Lower lobe of right lung (tissue), 2 donors: ENCODE results near the gene TMEM200B. TPM values are rescaled to one million over a fixed set of nuclear protein-coding genes. Genes with fewer than 3 reads are reported as not detected.
A peak's percentile ranks its signal among the peaks of the same experiment; 100 is the strongest.

Experiments used
- ATAC-seq, 2 donors: fragments of 200-7000 bp; cut with Tn5 transposase; one replicate each; pipeline ENCODE4 v1.9.1; 2020 to 2022; ENCODE audit warnings: mild to moderate bottlenecking in 2 of 2, moderate library complexity in 2 of 2
- DNase-seq: peaks from one replicate; pipeline ENCODE4 v3.0.0-alpha.2; 2020
- H3K27ac ChIP-seq: fragments of 200-600 bp; one replicate; pipeline ENCODE4 v1.8.0; 2022
- H3K27me3 ChIP-seq: fragments of 200-600 bp; one replicate; pipeline ENCODE4 v1.8.0; 2022; ENCODE audit warnings: low read depth
- H3K36me3 ChIP-seq: fragments of 200-600 bp; one replicate; pipeline ENCODE4 v1.8.0; 2022; ENCODE audit warnings: mild to moderate bottlenecking
- H3K4me1 ChIP-seq: fragments of 200-600 bp; one replicate; pipeline ENCODE4 v1.8.0; 2022
- H3K4me3 ChIP-seq: fragments of 200-600 bp; one replicate; pipeline ENCODE4 v1.8.0; 2022; ENCODE audit warnings: mild to moderate bottlenecking
- H3K9me3 ChIP-seq: fragments of 200-600 bp; one replicate; pipeline ENCODE4 v1.8.0; 2022
- CTCF ChIP-seq: fragments of 200-600 bp; IDR thresholded peaks from one replicate; pipeline ENCODE4 v1.8.0; 2022; ENCODE audit warnings: antibody characterized with exemption, mild to moderate bottlenecking
- intact Hi-C: fragments of 100-400 bp; cut with DNase I; formaldehyde crosslinking; loops from one replicate; pipeline ENCODE4 v1.11.0; 2022
- total RNA-seq: library from RNA; stranded (reverse); fragmentation: NEBNext Ultra II Directional; extraction: Animal tissue kit (Norgen Biotek cat#: 25700); gene quantifications from one replicate; pipeline ENCODE4 v1.2.1, GENCODE V29; 2021
- donor health status: DM: no; HTN: yes; CAD: no; lungs with severe emphysema.

TMEM200B gene
- total RNA-seq, 1 donor from 2014 or later = 4.3 TPM

- Histone ChIP-seq H3K27me3 (peaks cover 48% of the 10 kb centered on the region), H3K4me3 (peak overlapping the region; percentile 70), H3K36me3 (peaks cover 16% of the 10 kb centered on the region), H3K9me3 (no peaks in the 10 kb centered on the region), H3K4me1 (peaks cover 27% of the 10 kb centered on the region), H3K27ac (peak overlapping the region; percentile 91)
- intact Hi-C loops = no loop called here
- ATAC-seq = peak in 1 of 2 donors; percentile 2
- TF ChIP-seq CTCF = no peak
- peak; percentile 54 for DNase-seq
These were observed 1.6 kb downstream of the TMEM200B start for GRCh38 chr1:29121936-29122681.

DNA sequence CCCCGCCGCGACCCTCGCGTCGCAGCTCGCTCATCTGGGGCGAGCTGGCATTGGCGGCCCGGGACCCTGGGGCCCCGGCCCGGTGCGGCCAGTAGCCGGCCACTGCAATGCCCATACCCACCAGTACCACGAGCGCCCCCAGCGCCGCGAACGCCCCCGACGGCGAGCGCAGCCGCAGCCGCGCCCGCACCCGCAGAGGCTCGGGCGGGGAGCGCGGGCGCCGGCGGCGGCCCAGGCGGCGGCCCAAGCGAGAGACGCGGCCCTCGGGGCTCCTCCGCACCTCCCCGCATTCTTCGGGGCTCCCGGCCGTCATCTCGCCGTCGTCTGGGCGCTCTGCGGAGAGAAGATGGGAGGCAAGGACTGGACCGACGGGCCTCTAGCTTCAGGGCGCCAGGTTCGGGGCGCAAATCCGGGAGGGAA is 2.2 kb downstream of the TMEM200B start:
- H3K4me1 ChIP-seq = peaks cover 27% of the 10 kb centered on the region
- TF ChIP-seq CTCF = peak; percentile 16
- ATAC-seq (no peak), DNase-seq (no peak)
- H3K4me3 ChIP-seq = peak overlapping the region; percentile 70
- no peaks in the 10 kb centered on the region for H3K9me3 ChIP-seq
- peaks cover 22% of the 10 kb centered on the region for H3K36me3 ChIP-seq
- H3K27me3 ChIP-seq = peaks cover 48% of the 10 kb centered on the region
- H3K27ac ChIP-seq = peak overlapping the region; percentile 91
- intact Hi-C loops = no loop called here

DNA sequence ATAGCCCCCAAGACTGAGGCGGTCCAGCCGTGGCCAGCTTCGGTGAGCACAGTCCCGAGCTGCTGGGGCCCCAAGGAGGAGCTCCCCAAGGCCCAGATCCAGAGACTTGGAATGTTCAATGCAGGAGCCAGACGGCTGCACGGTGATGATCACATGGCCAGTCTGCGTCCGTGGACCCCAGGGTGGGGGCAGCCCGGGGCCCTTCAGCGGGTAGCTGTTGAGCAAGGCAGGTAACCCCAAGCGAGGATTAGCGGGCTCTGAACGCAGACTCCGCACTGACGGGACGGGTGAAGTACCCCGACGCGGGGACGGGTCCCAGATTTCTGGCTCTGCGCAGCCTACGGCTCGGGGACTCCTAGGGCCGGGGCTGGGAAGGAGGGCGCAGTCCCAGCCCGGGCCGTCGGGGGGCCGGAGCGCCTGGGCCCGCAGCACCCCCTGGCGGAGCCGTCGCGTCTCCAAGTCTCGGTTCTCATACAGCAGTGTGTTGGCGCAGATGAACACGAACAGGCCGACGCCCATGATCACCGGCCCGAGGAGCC is 2.7 kb downstream of the TMEM200B start:
- H3K27ac ChIP-seq = no peak overlapping the region
- TF ChIP-seq CTCF = peak; percentile 66
- DNase-seq (peak; percentile 63), ATAC-seq (peak; percentile 43 to 54)
- H3K36me3 ChIP-seq = peaks cover 26% of the 10 kb centered on the region
- peaks cover 48% of the 10 kb centered on the region for H3K27me3 ChIP-seq
- H3K9me3 ChIP-seq = no peaks in the 10 kb centered on the region
- H3K4me1 ChIP-seq = peaks cover 27% of the 10 kb centered on the region
- peak overlapping the region; percentile 70 for H3K4me3 ChIP-seq
- intact Hi-C loops = no loop called here

DNA sequence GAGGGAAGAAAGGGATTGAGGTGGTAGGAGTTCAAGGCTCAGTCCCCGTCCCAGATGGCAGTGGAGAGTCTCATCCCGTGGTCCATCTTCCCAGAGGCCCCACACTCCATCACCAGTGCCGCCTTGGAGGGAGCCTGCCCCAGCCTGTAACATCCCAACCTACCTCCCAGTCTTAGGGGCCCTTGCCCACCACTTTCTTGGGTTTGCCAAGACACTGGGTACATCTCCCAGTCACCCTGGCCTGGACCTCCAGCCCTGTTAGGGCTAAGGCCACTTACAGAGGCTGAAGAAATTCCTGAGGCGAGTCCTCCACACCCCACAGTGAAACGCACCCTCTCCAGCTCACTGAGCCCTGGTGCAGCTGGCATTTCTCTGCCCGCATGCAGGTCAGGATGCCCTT is 3.3 kb downstream of the TMEM200B start:
- no peak for TF ChIP-seq CTCF
- intact Hi-C loops = no loop called here
- DNase-seq = no peak
- peaks cover 32% of the 10 kb centered on the region for H3K36me3 ChIP-seq
- H3K9me3 ChIP-seq = no peaks in the 10 kb centered on the region
- H3K4me1 ChIP-seq = peaks cover 25% of the 10 kb centered on the region
- no peak overlapping the region for H3K27ac ChIP-seq
- no peak for ATAC-seq
- H3K4me3 ChIP-seq = no peak overlapping the region
- peaks cover 45% of the 10 kb centered on the region for H3K27me3 ChIP-seq

GRCh38 chr1:29119121-29119929 is 4.4 kb downstream of the TMEM200B start:
- intact Hi-C loops = no loop called here
- DNase-seq = no peak
- H3K9me3 ChIP-seq = no peaks in the 10 kb centered on the region
- no peak overlapping the region for H3K27ac ChIP-seq
- H3K36me3 ChIP-seq = peaks cover 39% of the 10 kb centered on the region
- no peak for TF ChIP-seq CTCF
- no peak overlapping the region for H3K4me3 ChIP-seq
- peaks cover 35% of the 10 kb centered on the region for H3K27me3 ChIP-seq
- no peak for ATAC-seq
- peaks cover 19% of the 10 kb centered on the region for H3K4me1 ChIP-seq
